GM04503 (cell line): ENCODE results near the gene OGDH.
A peak's percentile ranks its signal among the peaks of the same experiment; 100 is the strongest.

Experiments
- DNase-seq: peaks from one replicate; pipeline ENCODE4 v3.0.0-alpha.2; 2012; ENCODE audit warnings: low read depth

OGDH gene

DNA sequence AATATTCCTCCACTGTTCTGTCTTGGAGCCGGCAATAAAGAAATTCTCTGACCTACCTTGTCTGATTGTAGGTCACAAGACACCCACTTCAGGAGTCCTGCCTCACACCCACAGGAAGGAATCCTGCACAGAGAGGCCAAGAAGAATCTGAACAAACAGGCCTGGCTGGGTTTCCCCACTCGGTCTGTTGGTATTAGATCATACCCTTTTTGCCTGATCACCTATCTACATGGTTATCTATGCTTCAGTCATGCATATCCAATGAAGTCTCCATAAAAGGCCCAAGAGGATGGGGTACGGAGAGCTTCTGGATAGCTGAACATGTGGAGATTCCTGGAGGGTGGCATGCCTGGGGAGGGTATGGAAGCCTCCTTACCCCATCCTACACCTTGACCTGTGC is 12.3 kb downstream of the OGDH start:
- no peak for DNase-seq

DNA sequence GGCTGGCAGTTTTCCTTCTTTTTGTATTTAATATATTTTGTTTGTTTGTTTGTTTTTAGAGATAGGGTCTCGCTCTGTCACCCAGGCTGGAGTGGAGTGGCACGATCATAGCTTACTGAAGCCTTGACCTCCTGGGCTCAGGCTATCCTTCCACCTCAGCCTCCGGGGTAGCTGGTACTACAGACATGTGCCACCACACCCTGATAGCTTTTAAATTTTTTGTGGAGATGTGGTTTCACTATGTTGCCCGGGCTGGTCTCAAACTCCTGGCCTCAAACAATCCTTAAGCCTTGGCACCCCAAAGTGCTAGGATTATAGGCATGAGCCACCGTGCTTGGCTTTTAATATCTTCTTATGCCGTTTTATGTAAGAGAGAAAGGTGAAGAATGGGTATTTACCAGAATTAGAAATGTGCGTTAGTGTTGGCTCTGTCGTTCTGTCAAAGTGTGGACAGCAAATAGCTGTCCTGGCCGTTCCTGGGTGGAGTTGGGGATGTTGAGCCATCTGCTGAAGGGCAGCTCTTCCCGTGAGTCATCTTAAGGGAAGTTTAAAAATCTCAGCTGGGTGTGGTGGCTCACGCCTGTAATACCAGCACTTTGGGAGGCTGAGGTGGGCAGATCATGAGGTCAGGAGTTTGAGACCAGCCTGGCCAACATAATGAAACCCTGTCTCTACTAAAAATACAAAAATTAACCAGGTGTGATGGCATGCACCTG is 14.8 kb downstream of the OGDH start:
- no peak for DNase-seq

DNA sequence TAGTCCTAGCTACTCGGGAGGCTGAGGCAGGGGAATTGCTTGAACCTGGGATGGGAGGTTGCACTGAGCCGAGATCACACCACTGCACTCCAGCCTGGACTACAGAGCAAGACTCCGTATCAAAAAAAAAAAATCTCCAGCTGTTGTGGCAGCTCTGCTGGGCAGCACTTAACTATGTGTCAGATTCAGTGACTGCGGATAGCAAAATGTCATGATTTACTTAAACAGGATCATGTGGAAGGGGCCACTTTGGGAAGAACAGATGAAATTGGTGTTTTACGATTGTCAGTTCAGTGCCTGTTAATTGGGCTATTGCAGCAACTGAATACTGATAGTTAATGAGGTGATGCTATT is 15.3 kb downstream of the OGDH start:
- no peak for DNase-seq

DNA sequence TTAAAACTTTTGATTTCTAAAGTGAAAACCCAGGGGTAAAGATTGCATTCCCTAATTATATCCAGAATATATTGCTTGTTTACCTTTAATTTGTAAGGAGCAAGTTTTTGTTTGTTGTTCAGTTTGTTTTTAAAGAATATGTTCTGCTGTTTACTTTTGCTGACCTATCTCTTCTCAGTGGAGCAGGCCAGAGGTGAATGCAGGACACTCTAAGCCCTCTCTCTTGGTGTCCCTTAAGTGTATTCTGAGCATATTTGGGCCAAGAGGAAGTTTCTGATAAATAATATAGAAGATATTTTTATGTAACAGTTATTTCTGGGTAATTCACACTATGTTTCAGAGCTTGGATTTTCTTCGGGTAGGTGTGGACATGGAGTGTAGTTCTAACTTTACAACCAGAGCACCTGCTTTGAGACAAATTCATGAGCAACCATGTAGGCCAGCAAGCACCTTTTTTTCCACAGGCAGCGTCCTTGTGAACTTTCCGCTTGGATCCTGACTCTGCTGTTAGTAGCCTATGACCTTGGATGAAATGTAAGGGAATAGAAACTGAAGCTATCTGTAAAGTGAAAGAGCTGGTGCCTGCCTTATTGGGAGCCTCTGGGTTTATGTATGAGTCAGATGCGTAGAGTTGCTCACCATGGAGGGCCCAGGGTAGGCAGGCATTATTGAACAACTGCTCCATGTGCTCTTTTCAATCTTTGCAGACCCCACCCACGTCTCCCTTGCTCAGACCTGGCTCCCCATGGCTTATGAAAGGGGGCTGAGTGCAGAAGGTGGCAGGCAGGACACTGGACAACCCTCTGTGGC is 16.1 kb downstream of the OGDH start:
- DNase-seq: no peak

DNA sequence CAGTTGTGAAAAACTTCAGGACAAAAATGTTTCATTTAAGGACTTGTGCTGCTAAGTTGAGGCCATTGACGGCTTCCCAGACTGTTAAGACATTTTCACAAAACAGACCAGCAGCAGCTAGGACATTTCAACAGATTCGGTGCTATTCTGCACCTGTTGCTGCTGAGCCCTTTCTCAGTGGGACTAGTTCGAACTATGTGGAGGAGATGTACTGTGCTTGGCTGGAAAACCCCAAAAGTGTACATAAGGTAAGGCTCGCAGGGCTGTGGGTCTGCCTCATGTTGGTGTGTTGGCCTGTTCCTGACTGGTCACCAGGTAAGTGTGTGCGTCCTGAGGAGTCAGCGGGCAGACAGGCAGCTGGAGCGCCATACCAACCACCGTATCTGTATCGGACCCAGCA is 17.9 kb downstream of the OGDH start:
- no peak for DNase-seq

DNA sequence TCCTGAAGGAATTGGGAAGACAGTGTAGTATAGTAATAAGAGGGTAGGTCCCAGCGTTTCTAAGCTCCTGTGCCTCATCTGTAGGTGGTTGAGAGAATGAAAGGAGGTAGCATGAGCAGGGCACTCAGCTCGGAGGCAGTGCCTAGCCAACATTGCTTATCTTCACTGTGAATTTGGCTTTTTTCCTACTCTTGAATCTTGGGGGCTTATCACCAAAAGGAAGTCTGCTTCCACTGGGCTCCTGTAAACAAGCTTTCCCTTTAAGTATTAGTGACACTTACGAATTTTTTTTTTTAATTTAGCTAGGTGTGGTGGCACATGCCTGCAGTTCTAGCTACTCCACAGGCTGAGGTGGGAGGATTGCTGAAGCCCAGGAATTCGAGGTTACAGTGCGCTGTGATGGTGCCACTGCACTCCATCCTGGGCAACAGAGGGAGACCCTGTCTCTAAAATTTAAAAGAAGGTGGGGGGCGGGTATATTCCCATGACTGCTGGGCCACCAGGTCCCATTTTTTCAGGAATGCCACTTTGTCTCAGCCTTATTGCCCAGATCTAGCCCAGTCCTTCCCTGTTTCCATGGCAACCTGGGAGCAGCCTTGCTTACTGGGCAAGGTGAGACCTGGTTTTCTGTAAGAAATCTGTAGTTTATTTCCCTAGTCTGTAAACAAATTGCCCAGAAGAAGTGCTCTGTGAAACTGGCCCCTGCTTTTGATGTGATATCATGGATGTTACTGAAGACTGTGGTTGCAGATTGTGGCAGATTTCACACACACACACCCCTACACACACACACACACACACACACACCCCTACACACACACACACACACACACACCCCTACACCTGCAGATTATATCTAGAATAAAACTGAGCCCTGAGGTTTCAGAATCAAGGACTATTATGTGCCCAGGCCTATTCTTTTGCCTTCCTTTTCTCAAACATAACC is 19.4 kb downstream of the OGDH start:
- DNase-seq: no peak

DNA sequence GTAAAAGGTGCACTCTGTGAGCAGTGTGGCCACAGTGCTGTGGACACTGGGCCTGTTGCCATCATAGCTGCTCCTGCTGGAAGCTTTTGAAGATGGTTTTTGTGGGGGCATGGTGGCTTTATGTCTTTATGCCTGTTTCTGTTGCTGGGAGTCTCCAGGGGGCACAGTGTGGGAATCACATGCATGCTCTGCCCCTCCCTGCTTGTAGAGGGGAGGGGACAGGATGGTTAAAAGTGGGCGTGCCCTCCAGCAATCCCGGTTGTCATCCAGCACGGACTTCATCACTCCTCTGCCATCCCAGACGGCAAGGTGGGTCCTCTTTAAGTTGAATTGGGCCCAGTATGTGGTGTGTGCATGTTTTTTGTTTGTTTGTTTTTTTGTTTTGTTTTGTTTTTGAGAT is 20.2 kb downstream of the OGDH start:
- DNase-seq: no peak

DNA sequence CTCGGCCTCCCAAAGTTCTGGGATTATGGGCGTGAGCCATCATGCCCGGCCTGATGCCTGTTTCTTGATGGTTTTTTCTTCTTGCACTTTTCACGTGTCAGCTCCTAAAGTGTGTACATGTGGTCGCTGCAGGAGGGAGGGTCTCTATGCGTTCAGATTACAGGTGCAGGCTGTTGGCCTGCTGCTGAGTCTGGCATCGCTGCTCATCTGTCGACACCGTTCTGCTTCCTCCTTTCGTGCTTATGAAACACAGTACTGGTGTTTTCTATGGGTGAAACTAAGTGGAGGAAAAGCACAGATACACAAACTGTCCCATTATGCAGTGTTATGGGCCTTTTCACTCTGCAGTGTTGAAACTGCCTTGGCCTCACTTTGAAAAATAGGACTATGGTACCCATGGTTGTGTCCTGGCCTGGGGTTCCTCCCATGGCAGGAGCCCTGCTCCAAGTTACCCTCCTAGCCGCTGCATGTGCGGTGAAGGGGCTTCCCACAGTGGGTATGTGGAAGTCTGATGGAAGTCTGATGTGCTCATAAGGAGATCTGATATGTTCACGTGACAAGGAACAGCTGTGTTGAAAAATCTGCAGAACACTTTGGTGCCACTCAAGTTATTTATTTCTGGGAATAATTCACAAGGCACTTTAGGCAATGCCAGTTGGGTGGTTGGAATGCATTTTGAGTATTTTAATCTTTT is 23.5 kb downstream of the OGDH start:
- no peak for DNase-seq

DNA sequence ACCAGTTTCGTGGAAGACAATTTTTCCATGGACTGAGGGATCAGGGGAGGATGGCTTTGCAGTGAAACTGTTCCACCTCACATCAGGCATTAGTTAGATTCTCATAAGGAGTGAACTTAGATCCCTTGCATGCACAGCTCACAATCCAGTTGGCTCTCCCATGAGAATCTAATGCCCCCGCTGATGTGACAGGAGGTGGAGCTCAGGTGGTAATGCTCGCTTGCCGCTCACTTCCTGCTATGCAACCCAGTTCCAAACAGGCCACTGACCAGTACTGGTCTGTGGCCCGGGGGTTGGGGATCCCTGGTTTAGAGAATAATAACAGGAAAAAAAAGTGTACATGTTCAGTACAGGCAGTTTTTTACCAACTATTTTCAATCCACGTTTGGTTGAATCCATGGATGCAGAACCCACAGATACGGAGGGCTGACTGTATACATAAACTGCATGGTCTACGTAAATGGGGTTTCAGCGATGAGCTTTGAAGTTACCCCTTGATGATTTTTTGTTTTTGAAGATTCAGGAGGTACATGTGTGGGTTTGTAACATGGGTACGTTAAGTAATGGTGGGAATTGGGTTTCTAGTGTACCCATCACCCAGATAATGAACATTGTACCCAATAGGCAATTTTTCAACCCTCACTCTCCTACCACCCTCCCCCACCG is 24.5 kb downstream of the OGDH start:
- no peak for DNase-seq

DNA sequence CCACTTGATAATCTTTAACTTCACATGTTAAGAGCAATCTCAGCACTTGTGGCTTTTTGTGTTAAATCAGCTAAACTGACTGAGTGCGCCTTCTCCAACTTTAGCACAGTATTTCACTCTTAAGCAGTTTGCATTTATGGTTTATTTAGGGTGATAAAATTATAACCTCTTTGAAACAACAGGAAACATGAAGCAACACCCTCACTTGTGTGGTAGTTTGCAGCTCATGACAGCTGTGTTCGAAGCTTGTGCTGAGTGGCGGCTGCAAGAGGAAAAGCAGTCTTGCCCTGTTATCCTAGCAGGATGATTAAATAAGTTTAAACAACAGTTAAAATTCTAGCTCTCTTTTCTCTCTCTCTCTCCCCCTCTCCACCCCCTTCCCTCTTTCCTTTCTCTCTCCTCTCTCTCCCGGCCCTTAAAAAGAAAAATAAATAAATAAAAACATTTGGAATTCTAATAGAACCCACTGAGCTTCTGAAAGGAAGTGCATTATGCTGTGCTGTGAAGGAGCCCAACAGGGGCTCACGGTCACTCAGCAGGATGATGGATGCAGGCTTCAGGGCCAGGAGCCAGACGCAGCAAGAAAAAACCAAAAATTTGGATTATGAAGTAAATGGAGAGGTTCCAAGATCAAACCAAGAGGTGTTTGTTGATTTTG is 25.2 kb downstream of the OGDH start:
- DNase-seq: no peak

DNA sequence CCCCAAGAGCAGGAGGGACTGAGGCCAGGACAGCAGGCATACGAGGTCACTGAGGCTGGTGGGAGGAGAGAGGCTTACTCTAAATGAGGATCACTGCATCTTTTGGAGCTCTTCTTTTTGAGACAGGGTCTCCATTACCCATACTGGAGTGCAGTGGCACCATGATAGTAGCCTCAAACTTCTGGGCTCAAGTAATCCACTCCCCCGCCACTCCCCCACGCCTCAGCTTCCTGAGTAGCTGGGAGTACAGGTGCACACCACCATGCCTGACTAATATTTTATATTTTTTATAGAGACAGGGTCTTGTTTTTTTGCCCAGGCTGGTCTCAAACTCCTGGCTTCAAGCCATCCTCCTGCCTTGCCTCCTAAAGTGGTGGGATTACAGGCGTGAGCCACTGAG is 25.8 kb downstream of the OGDH start:
- no peak for DNase-seq

DNA sequence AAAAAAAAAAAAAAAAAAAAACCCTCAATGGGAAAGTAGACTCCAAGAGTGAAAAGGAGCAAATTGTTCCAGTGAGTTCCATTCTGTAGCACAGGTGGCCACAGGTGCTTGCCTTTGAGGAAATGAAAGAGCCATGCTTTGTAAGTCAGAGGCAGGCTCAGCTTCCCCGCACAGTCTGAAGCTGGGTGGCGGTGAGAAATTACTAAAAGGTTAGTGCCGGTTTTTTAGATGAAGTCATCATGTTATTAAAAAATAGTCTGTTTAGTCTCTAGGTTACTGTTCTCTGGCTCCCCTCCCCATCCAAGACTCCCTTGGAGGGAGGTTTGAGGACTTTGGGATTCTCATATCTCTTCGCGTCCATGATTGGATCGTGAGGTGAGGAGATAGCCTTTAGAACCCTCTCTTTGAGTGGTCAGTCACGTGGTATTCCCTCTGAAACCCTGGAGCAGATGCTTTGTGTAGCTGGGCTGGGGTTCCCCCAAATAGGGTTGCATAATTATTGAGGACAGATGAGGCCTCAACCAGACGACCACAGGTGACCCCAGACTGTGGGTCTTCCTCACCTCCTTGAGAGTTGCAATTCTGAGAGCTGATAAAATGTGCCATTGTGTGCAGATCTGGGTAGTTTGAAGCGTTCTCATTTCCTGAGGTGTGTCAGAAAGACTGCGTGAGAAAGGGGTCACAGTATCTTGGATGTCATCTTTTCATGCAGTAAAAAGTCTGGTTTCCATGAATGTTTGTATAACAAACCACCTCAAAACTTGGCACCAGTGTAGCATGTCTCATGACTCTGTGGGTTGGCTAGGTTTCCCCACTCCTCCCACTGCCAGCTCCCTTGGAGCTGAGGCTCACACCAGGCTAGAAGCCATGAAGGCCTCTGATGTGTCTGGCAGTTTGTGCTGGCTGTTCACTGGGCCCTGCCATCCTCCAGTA is 27.1 kb downstream of the OGDH start:
- DNase-seq: peak; percentile 96

DNA sequence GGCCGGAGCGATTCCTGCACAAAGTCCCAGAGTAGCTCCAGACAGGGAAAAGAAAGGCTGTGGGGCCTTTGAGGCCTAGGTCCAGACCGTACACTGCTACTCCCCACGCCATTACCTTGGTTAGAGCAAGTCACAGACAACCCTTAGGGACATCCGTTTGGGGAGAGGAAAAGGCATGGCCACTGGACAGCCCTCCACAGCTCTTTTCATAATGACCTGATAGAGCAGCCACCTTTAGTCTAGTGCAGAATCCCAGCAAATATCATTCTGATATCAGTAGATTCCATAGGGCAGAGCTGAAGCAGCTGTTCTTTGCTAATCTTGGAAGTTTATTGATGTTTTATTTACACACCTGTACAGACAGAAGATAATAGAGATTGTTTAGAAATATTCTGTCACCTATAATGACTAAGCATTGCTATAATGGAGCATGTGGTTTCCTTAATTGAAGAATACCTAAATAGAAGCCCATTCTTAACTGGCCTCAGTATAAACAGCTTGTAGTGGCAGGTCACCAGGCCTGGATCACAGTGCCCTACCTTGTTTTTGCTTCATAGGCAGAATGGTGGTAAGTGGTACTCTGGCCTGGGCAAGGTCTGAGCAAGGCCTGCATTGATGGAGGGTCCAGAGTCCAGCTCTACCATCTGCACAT is 27.9 kb downstream of the OGDH start:
- no peak for DNase-seq

DNA sequence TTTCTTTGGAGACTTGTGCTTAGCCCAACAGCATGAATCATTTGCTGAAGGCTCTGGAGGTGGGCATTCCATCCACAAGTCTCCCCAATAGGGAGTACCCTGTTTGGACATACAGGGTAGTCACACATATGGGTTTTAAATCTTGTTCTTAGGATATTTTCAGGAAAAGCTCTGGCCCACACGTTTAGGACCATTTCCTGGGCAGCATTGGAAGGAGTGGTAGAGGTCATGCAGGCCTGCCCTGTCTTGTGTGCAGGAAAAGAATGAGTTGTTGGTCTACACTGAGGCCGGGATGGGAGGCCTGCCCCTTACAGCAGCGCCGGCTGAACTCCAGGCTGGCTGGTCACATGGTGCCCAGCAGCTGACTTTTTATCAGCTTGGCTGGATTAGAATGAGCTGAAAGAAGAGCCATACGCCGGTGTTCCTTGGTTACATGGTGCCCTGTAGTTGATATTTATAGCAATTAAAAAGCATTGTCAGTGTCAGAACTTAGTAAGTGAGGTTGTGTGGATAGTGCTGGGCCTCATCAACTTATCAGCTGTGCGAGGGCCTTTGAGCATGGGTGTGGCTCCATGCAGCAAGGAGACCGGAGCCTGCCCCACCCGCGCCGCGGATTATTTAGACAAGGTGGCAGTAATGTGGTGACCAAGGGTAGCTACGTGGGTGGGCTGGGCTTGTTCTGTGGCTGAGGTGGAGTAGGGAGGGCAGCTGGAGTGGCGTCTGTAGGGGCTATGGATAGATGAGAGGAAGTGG is 28.6 kb downstream of the OGDH start:
- no peak for DNase-seq

DNA sequence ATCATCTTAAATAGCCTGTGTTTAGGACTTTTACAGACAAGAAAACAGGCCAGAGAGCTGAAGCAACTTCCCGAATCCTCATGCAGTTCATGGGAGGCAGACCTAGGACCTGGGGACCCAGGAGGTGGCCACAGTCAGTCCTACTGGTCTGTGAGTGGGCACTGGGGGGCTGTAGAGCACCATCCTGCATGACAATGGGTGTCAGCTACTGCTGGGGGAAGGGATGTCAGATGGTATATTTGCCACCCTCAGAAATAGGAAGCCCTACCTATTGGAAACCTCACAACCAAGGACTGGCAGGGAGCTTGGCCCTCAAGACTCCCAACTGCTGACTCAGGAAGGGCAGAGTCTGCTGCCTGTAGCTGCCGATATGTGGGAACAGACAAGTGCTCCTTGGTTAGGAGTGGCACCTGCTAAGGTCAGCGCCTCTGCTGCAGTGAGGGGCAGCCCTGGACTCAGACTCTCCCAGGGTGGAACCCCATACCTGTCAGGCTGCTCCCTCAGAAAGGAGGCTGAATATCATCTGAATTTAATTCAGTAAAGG is 29.7 kb downstream of the OGDH start:
- no peak for DNase-seq

DNA sequence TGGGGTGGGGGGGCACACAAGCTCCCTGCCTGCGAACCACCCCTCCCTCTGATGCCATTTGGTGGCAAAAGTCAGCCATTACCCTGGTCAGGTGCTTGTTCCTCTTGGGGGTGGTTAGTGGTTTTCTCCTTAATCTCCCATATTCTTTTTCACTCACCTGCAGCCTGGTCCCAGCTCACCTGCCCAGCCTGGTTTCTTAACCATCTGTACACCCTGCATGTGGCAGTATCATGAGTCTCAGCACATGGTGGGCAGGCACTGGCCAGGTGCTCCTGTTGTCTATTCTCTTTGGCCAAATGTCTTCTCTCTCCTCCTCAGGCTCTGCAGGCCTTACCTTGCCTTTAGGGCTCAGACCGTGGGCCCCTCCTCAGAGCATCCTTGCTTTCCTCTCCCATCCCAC is 30.5 kb downstream of the OGDH start:
- no peak for DNase-seq

DNA sequence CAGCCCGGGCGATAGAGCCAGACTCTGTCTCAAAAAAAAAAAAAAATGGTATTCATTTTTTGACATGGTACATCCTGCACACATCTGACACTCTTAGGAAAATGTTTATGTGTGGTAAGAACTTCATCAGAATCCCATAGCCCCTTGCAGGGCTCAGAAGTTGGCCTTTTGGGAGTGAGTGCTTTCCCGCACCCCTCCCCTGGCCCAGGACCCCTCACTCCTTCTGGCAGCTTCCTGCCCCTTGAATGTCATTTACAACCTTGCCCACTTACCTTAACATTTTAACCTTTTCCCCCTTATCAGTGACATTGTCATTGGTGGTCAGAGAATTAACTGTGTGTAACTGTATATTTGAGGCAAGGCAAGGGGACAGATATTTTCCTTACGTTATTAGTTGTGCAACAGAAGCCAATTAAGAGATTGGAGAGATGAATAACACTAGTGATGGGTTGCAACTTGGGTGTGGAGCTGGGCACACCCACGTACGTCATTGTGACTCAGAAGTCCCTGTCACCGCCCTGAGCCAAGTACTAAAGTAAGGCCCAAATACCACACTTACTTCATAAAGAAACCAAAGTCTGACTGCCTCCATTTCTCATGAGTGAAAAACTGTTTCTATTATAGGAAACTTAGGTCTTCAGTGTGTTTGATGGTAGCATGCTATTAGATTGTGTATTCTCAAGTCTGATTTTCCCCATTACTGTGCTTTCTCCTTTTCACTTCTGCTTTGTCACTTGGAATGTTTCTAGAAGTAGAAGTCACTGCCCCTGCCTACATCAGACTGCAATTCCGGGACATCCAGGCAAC is 31.6 kb downstream of the OGDH start:
- DNase-seq: peak; percentile 77
